Mesenchymal stem cell (in vitro differentiated cells and primary cell): ENCODE results near the gene JMJD4.

Experiments
- DNase-seq: peaks from one replicate; pipeline ENCODE4 v3.0.0-alpha.2; 2013
- H2AFZ ChIP-seq: one replicate; pipeline ENCODE4 v1.6.1; 2013; ENCODE audit warnings: low read depth, mild to moderate bottlenecking, control low read depth, inconsistent platforms, low read length, moderate library complexity
- H2AK5ac ChIP-seq: 2 replicates; pipeline ENCODE4 v1.6.1; 2013; ENCODE audit warnings: low read length, moderate library complexity, mild to moderate bottlenecking, inconsistent platforms; ENCODE audit not compliant: severe bottlenecking
- H2BK120ac ChIP-seq: one replicate; pipeline ENCODE4 v1.6.1; 2013; ENCODE audit warnings: low read depth, mild to moderate bottlenecking, inconsistent platforms, low read length, moderate library complexity
- H2BK12ac ChIP-seq, 2 experiments: one replicate each; pipeline ENCODE4 v1.6.1; 2013; ENCODE audit warnings: inconsistent platforms in 2 of 2, low read length in 2 of 2, mild to moderate bottlenecking in 2 of 2, moderate library complexity in 2 of 2, control low read depth in 1 of 2
- H2BK15ac ChIP-seq: one replicate; pipeline ENCODE4 v1.6.1; 2013; ENCODE audit warnings: mild to moderate bottlenecking, low read depth, inconsistent platforms; ENCODE audit not compliant: poor library complexity, severe bottlenecking
- H2BK5ac ChIP-seq: 2 replicates; pipeline ENCODE4 v1.6.1; 2013; ENCODE audit warnings: low read depth, mild to moderate bottlenecking, low read length, control low read depth, inconsistent platforms; ENCODE audit not compliant: poor library complexity, severe bottlenecking
- H3K14ac ChIP-seq, 2 experiments: one replicate each; pipeline ENCODE4 v1.6.1; 2013; ENCODE audit warnings: inconsistent platforms in 2 of 2, low read length in 2 of 2, control low read depth in 1 of 2, mild to moderate bottlenecking in 1 of 2, moderate library complexity in 1 of 2
- H3K18ac ChIP-seq, 2 experiments: one replicate each; pipeline ENCODE4 v1.6.1; 2013; ENCODE audit warnings: inconsistent platforms in 2 of 2, low read length in 2 of 2, control low read depth in 1 of 2, low read depth in 1 of 2, mild to moderate bottlenecking in 1 of 2
- H3K23ac ChIP-seq, 2 experiments: one replicate each; pipeline ENCODE4 v1.6.1; 2013; ENCODE audit warnings: inconsistent platforms in 2 of 2, low read length in 2 of 2, mild to moderate bottlenecking in 2 of 2, moderate library complexity in 2 of 2, control low read depth in 1 of 2
- H3K27ac ChIP-seq: 2 replicates; pipeline ENCODE4 v1.5.1; 2013; ENCODE audit warnings: mild to moderate bottlenecking, moderate library complexity, low read length, control low read depth, inconsistent platforms; ENCODE audit not compliant: poor library complexity, severe bottlenecking
- H3K27me3 ChIP-seq, 2 experiments: 2 replicates each; pipeline versions ENCODE4 v1.6.1 to v1.7.0; 2013; ENCODE audit warnings: low read length in 2 of 2, mild to moderate bottlenecking in 2 of 2, moderate library complexity in 2 of 2, control low read depth in 1 of 2, inconsistent platforms in 1 of 2; ENCODE audit not compliant: control insufficient read depth in 1 of 2, insufficient read depth in 1 of 2
- H3K36me3 ChIP-seq, 2 experiments: 2 replicates each; pipeline versions ENCODE4 v1.6.1 to v1.7.0; 2013; ENCODE audit warnings: low read length in 2 of 2, control low read depth in 1 of 2, inconsistent platforms in 1 of 2, low read depth in 1 of 2, mild to moderate bottlenecking in 1 of 2; ENCODE audit not compliant: insufficient read depth in 2 of 2, control insufficient read depth in 1 of 2
- H3K4ac ChIP-seq, 2 experiments: one replicate each; pipeline ENCODE4 v1.6.1; 2013; ENCODE audit warnings: inconsistent platforms in 2 of 2, low read length in 2 of 2, mild to moderate bottlenecking in 2 of 2, moderate library complexity in 2 of 2, control low read depth in 1 of 2, low read depth in 1 of 2
- H3K4me1 ChIP-seq: 2 replicates; pipeline ENCODE4 v1.6.1; 2013; ENCODE audit warnings: low read depth, low read length, control low read depth; ENCODE audit not compliant: control insufficient read depth, insufficient read depth
- H3K4me2 ChIP-seq: 2 replicates; pipeline ENCODE4 v1.6.1; 2013; ENCODE audit warnings: low read length, mild to moderate bottlenecking, inconsistent platforms; ENCODE audit not compliant: poor library complexity, severe bottlenecking
- H3K4me3 ChIP-seq, 2 experiments: 2 replicates each; pipeline versions ENCODE4 v1.5.1 to v1.7.0; 2013; ENCODE audit warnings: low read length in 2 of 2, mild to moderate bottlenecking in 2 of 2, control low read depth in 1 of 2, low read depth in 1 of 2; ENCODE audit not compliant: insufficient read depth in 1 of 2
- H3K79me1 ChIP-seq: replicated peaks from 2 replicates; pipeline ENCODE4 v1.6.1; 2013; ENCODE audit warnings: mild to moderate bottlenecking, control low read depth, low read length, inconsistent platforms; ENCODE audit not compliant: poor library complexity, severe bottlenecking
- H3K9ac ChIP-seq: 2 replicates; pipeline ENCODE4 v1.7.0; 2013; ENCODE audit warnings: mild to moderate bottlenecking, low read length, moderate library complexity
- H3K9me3 ChIP-seq: 2 replicates; pipeline ENCODE4 v1.7.0; 2013; ENCODE audit warnings: mild to moderate bottlenecking, low read length; ENCODE audit not compliant: control insufficient read depth
- H4K8ac ChIP-seq: one replicate; pipeline ENCODE4 v1.6.1; 2013; ENCODE audit warnings: inconsistent platforms, mild to moderate bottlenecking, low read length, moderate library complexity
- H4K91ac ChIP-seq: one replicate; pipeline ENCODE4 v1.6.1; 2013; ENCODE audit warnings: mild to moderate bottlenecking, low read length, inconsistent platforms
- WGBS: methylation state at CpG from one replicate; pipeline ENCODE4 v1.1.7; 2013; ENCODE audit warnings: mixed read lengths; 5-methylcytosine and 5-hydroxymethylcytosine counted together

JMJD4 gene

GRCh38 chr1:227730630-227731151 lies 4.4 kb downstream of the JMJD4 start:
- no peak overlapping the region for H3K4ac ChIP-seq
- 90% methylated on average over 16 of the region's 16 CpGs for WGBS

GRCh38 chr1:227729881-227730629 lies 5.0 kb downstream of the JMJD4 start:
- peaks cover 0 to 10% of the 10 kb centered on the region in 2 experiments for H3K27me3 ChIP-seq
- no peak overlapping the region for H4K8ac ChIP-seq
- WGBS, result 57% methylated on average over 13 of the region's 13 CpGs
- peak overlapping the region in 1 of 2 experiments; percentile 64 for H2BK12ac ChIP-seq
- H2BK5ac ChIP-seq, result no peak overlapping the region
- H3K4me1 ChIP-seq, result peaks cover 51% of the 10 kb centered on the region
- H3K27ac ChIP-seq, result no peak overlapping the region
- H3K36me3 ChIP-seq, result peaks cover 32 to 35% of the 10 kb centered on the region in 2 experiments
- H2BK15ac ChIP-seq, result no peak overlapping the region
- H3K14ac ChIP-seq, result peak overlapping the region in 1 of 2 experiments; percentile 38
- H2AK5ac ChIP-seq, result no peak overlapping the region
- no peak overlapping the region for H3K9ac ChIP-seq
- H2AFZ ChIP-seq, result no peak overlapping the region
- no peak overlapping the region for H2BK120ac ChIP-seq
- H4K91ac ChIP-seq, result no peak overlapping the region
- peaks cover 37% of the 10 kb centered on the region for H3K79me1 ChIP-seq
- H3K4me3 ChIP-seq, result no peak overlapping the region
- H3K9me3 ChIP-seq, result peaks cover 3% of the 10 kb centered on the region
- H3K4ac ChIP-seq, result no peak overlapping the region
- H3K23ac ChIP-seq, result peak overlapping the region in 1 of 2 experiments; percentile 77
- peak overlapping the region in 1 of 2 experiments; percentile 23 for H3K18ac ChIP-seq
- DNase-seq, result peak; percentile 59
- H3K4me2 ChIP-seq, result no peak overlapping the region

More at GRCh38 chr1:227730630-227731151, 4.4 kb downstream of the JMJD4 start:
- Histone ChIP-seq H3K4me1 (peaks cover 52% of the 10 kb centered on the region), H3K27ac (no peak overlapping the region), H3K18ac (no peak overlapping the region), H2AFZ (no peak overlapping the region), H4K8ac (peak overlapping the region; percentile 33), H3K4me3 (no peak overlapping the region), H3K27me3 (peaks cover 0 to 10% of the 10 kb centered on the region in 2 experiments), H2BK15ac (no peak overlapping the region), H3K9ac (no peak overlapping the region), H3K79me1 (peaks cover 39% of the 10 kb centered on the region), H2BK5ac (no peak overlapping the region), H3K4me2 (no peak overlapping the region), H2AK5ac (no peak overlapping the region), H3K14ac (no peak overlapping the region), H2BK120ac (no peak overlapping the region), H3K9me3 (peaks cover 3% of the 10 kb centered on the region), H3K36me3 (peaks cover 32 to 35% of the 10 kb centered on the region in 2 experiments), H2BK12ac (peak overlapping the region in 1 of 2 experiments; percentile 21), H4K91ac (peak overlapping the region; percentile 70), H3K23ac (no peak overlapping the region)
- DNase-seq, result no peak

GRCh38 chr1:227729144-227729880 lies 5.8 kb downstream of the JMJD4 start:
- Histone ChIP-seq H4K8ac (peak overlapping the region; percentile 70), H2AFZ (no peak overlapping the region), H3K79me1 (peaks cover 35% of the 10 kb centered on the region), H3K4me3 (no peak overlapping the region), H3K4me2 (peak overlapping the region; percentile 69), H3K36me3 (peaks cover 32 to 35% of the 10 kb centered on the region in 2 experiments), H2BK120ac (no peak overlapping the region), H3K14ac (no peak overlapping the region), H3K23ac (no peak overlapping the region), H3K4me1 (peaks cover 49% of the 10 kb centered on the region), H2BK15ac (no peak overlapping the region), H3K9ac (peak overlapping the region; percentile 72), H3K27me3 (peaks cover 0 to 10% of the 10 kb centered on the region in 2 experiments), H3K9me3 (peaks cover 3% of the 10 kb centered on the region), H2AK5ac (no peak overlapping the region), H2BK12ac (no peak overlapping the region), H3K27ac (no peak overlapping the region), H3K4ac (no peak overlapping the region), H2BK5ac (no peak overlapping the region), H4K91ac (peak overlapping the region; percentile 6), H3K18ac (peak overlapping the region in 1 of 2 experiments; percentile 97)
- 69% methylated on average over 5 of the region's 5 CpGs for WGBS
- DNase-seq, result no peak

GRCh38 chr1:227728892-227729143 lies 6.3 kb downstream of the JMJD4 start:
- Histone ChIP-seq H3K9me3 (peaks cover 3% of the 10 kb centered on the region), H3K14ac (peak overlapping the region in 1 of 2 experiments; percentile 98), H2BK15ac (no peak overlapping the region), H4K8ac (peak overlapping the region; percentile 70), H3K4ac (peak overlapping the region; percentile 32 to 51), H2AFZ (peak overlapping the region; percentile 75), H3K18ac (peak overlapping the region; percentile 58 to 97), H3K27ac (peak overlapping the region; percentile 49), H2AK5ac (no peak overlapping the region), H2BK12ac (peak overlapping the region in 1 of 2 experiments; percentile 73), H4K91ac (peak overlapping the region; percentile 73), H3K4me2 (peak overlapping the region; percentile 69), H3K36me3 (peaks cover 32 to 34% of the 10 kb centered on the region in 2 experiments), H2BK120ac (peak overlapping the region; percentile 54), H3K27me3 (peaks cover 0 to 10% of the 10 kb centered on the region in 2 experiments), H3K23ac (no peak overlapping the region), H3K4me1 (peaks cover 46% of the 10 kb centered on the region), H3K9ac (peak overlapping the region; percentile 72), H2BK5ac (no peak overlapping the region), H3K4me3 (peak overlapping the region; percentile 58 to 75), H3K79me1 (peaks cover 32% of the 10 kb centered on the region)
- 5% methylated on average over 9 of the region's 11 CpGs for WGBS
- DNase-seq, result peak; percentile 2
